Activated naive CD4-positive, alpha-beta T cell treated with Interleukin-2 at 50 U/mL for 16 hours (primary cell): ENCODE results near the gene TMEM132E.

Experiments
- DNase-seq: peaks from one replicate; pipeline ENCODE4 v3.0.0-alpha.2; 2020

The TMEM132E gene

DNA sequence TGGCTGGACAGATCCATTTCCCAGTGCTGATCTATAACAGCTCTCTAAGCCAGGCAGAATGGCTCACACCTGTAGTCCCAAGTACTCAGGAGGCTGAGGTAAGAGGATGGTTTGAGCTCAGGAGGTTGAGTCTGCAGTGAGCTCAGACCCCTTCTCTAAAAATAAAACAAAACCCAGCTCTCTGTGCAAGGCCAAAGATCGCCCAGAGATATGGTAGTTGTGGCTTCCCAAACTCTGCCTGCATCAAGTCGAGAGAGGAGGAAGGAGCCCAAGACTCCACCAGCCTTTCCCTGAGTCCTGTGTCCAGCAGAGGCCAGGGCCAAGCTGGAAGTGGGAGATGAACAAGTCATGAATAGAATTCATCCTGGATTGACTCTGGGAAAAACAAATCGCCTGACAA, 88.8 kb downstream of the TMEM132E start:
- no peak for DNase-seq

DNA sequence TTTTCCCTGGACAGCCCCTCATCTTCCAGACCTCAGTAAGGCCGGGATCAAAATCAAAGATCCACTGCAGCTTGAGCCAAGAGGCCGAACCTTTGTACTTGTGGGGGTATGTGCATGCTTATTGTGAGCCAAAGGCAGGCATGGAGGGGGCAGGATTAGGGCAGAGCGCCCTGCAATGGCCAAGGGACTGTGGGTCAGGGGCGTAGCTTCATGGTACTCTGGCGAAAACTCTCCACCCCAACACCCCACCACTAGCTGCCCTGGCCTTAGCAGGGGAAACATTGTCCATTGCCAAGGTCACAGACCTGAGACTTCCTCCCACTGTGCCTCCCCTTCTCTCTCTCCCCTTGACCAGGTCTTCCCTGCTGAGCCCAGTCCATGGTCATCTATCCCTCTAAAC, 90.1 kb downstream of the TMEM132E start:
- no peak for DNase-seq

DNA sequence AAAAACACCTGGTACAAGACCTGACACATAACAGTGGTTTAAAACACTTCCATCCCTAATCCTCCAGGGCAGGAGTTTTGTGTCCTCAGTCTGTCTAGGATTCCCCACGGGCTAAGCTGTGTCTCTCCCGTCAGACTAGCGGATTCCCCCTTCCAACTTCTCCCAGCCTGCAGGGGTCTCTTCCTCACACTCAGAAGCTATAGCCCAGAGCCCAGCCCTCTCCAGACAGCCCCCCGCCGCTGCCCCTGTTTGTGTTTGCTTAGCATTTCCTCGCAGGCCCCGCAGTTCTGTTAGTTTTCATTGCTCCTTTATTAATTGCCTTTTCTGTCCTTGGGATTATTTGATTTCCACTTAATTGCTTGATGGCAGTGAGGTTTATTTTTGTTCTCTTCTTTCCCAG, 91.2 kb downstream of the TMEM132E start:
- no peak for DNase-seq

DNA sequence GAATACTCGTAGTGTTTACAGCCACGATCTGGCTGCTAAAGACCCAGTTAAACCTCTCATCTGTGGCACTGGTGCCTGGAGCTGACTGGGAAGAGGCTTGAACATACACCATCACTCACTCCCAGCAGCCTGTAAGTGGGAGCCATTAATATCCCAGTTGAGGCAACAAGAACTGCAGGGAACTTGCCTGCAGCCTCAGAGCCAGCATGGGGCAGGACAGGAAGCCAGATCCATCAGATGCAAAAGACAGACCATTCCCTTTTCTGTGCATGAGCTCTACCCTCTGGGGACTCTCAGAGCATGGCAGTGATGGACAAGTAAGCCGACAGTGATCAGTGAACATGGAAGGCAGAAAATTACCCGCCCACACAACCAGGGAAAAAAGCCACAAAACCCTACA, 91.8 kb downstream of the TMEM132E start:
- no peak for DNase-seq

DNA sequence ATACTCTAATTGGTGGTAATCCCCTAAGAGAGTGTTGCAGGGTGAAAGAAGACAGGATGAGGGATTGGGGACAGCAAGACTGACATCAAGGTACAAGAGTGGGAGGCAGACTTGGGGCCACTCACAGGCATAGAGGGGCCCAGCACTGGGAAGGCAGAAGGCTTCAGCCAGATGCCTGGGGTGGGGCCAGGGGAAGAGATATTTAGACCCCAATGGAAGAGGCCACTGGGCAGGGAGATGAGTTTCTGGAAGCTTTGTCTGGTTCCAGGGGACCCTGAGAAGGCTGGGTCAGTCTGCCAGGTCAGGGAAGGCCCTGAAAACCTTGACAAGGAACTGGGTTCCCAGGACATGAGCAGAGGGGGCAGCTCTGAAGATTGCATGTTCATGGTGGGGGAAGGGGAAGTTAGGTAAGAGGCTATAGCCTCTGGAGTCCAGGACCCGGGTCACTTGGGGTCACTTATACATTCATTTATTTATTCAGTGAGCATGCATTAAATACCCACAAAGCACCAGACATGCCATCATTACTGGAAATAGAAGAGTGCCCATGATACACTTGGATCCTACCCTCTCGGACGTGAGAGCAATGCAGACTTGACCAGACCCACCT, 92.9 kb downstream of the TMEM132E start:
- no peak for DNase-seq

DNA sequence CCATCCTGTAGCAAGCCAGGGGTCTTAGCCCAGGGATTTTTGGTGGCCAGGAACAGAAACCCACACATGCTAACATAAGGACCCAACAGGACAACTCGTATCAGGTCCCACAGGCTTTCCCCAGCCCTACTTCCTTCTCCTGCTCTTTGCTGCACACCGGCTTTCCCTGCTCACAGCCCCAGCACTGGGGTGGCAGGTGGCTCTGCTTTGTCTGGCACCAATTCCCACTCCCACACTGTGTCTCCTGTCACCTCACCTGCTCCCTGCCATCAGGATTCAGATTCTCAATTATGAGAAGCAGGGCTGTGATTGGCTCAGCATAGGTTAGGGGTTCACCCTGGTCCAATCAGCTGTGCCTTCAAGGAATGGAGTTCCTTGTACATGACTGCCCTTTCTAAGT, 94.1 kb downstream of the TMEM132E start:
- no peak for DNase-seq

DNA sequence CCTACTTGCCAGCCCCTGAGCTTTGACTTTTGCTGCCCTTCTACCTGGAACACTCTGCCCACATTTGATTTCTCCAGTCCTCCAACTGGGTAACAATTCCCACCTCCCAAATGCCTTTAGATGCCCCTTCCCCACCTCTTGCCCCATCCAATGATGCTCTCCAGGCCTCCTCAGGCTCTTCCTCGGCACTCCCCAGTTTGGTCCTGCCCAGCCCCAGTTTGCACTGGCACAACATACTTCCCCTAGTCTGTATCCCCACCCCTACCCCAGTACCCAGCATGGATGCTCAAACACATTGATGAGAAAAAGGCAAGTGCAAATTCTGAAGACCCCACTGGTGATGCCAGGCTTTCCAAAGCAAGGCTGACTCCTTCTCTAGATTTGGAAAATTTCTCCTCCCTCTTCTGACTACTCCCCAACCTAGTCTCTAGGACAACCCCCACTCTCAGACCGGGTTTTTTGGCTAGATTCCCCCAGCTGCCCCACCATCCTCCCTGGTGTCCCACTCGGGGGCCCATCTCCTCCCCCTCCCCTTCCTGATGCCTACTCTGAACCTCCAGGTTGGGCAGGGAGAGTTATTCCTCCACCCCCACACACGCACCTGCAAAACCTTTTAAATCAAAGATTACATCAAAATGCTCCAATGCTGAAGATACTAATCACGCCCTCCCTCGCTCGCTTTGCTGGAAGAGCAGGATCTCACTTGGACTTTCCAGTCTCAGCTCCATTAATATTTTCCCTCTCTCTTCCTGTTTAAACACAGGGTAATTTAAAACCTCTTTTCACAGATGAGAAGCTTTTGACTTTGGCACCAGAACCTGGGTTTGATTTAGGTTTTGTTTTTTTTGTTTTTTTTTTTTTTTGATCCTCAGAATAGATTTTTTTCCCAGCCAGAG, 94.9 kb downstream of the TMEM132E start:
- no peak for DNase-seq

DNA sequence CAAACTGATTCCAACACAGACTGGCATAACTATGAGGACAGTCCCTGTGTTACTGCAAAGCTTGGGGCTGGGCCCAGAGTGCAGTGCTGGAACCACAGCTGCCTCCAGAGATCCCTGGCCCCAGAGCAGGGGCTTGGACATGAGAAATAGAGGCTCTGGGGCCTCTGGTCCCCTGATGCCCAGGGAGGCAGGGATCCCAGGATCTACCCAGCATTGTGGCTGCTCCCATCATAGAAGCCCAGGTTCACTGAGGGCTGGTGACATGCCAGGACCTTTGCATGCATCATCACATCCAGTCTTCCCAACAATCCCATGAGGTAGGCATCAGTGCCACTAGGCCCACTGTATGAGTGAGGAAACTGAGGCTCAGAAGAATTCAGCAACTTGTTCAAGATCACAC, 95.8 kb downstream of the TMEM132E start:
- no peak for DNase-seq

DNA sequence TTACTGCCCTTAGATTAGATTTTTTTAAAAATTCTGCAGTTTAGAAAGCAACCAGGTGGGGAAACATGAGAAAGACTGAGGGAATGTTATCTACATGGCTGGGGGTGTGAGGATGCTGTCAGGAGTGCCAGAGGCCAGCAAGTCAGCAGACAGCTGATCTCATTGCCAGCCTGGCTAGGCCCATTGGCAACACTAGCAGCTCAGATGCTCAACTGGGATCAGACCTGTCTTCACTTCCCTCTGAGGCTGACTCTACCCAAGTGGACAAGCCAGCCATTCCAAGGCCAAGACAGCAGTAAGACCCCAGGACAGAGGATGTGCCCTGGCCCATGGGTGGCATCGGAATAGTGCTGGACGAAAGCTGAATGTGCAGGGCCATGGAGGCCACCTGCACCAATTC, 96.2 kb downstream of the TMEM132E start:
- no peak for DNase-seq

DNA sequence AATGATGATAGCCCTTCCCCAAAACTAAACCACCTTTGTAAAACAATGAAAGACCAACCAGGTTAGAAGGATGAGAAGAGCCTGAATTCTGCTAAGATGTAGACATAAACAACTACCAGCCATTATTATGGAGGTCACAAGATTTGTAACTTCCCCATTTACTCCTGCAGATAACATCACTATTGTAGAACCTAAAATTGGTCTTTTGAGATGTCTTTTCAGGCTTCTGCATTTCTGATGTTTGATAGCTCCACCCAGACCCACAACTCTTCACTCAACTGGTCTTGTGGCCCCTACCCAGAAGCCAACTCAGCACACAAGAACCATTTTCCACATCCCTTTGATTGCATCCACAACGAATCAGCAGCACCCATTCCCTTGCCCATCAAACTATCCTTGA, 100.8 kb downstream of the TMEM132E start:
- no peak for DNase-seq

DNA sequence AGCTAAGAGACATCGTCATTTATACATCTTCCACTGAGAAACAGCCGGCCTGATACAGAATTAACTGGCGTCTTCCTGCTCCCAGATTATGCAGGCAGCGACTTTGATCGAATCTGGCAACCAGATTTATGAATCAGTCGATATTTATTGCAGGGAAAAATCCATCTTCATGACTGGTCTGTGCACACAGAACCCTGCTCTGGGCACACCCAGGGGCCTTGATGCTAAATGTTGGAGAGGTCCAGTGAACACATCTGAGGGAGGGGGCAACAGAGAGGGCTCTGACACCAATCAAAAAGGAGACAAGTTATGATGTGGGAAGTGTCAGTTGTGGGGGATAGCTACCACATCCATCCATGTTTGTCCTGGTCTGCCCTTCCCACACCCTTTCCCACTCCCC, 102.9 kb downstream of the TMEM132E start:
- no peak for DNase-seq

DNA sequence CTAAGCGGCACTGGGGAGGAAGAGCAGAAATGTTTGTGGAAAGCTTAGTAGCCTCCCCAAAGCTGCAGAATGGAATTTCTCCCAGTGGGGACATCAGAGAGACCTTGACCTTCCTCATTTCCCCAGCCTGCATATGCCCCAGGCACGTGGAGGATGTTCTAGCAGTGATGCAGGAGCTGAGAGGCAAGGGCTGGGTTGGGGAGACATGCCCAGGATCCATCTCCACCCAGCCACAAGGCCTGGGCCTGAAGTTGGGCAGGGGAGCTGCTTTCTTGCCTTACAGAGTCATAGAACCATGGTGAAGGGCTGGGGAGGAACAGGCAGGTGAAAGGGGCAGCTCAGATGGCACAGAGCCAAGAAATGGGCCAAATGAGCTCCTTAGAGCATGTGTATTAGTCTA, 104.0 kb downstream of the TMEM132E start:
- DNase-seq = no peak
